Mammary epithelial cell (primary cell): ENCODE results near the gene RXYLT1.

Experiments used
- EZH2 ChIP-seq: IDR thresholded peaks from 2 replicates; pipeline ENCODE4 v1.6.1; 2012; ENCODE audit warnings: low read length, inconsistent platforms, borderline replicate concordance
- TF ChIP-seq, protein P1 (sequence below), 2 donors: IDR thresholded peaks in 1 of 2; conservative IDR thresholded peaks in 1 of 2; 2 replicates each; pipeline ENCODE4 v1.5.1; 2011 to 2012; ENCODE audit warnings: inconsistent platforms in 2 of 2, low read length in 2 of 2, mild to moderate bottlenecking in 2 of 2, control low read depth in 1 of 2, low read depth in 1 of 2; ENCODE audit not compliant: insufficient read depth in 1 of 2; ENCODE audit errors: extremely low read depth in 1 of 2

DNA sequence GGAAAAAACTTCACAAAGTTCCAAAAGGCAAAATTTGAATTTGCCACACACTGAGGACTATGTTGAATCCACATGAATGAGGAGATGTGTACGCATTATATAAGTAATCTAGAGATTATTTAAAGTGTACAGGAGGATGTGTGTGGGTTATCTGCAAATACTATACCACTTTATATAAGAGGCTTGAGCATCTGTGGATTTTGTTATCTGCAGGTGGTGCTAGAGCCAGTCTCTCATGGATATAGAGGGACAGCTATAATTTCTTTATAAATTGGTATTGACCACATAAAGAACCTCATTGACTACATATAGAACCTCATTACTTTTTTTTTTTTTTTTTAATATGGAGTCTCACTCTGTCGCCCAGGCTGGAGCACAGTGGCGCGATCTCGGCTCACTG lies 32.2 kb upstream of the RXYLT1 start:
- TF ChIP-seq, protein P1, sequence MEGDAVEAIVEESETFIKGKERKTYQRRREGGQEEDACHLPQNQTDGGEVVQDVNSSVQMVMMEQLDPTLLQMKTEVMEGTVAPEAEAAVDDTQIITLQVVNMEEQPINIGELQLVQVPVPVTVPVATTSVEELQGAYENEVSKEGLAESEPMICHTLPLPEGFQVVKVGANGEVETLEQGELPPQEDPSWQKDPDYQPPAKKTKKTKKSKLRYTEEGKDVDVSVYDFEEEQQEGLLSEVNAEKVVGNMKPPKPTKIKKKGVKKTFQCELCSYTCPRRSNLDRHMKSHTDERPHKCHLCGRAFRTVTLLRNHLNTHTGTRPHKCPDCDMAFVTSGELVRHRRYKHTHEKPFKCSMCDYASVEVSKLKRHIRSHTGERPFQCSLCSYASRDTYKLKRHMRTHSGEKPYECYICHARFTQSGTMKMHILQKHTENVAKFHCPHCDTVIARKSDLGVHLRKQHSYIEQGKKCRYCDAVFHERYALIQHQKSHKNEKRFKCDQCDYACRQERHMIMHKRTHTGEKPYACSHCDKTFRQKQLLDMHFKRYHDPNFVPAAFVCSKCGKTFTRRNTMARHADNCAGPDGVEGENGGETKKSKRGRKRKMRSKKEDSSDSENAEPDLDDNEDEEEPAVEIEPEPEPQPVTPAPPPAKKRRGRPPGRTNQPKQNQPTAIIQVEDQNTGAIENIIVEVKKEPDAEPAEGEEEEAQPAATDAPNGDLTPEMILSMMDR (conservative IDR thresholded peaks at IDR 0.05 in 1 of 2, IDR thresholded peaks at IDR 0.05 in 1 of 2; ENCODE audit: extremely low read depth in 1 of 2, insufficient read depth in 1 of 2, low read depth in 1 of 2, low read length in 2 of 2): no peak
- no peak for TF ChIP-seq EZH2
